GM12875 (cell line): ENCODE measurements around the gene LRRTM4.
"Not testable (repeated sequence)": the region's sequence is repeated elsewhere in the genome, so short reads cannot be mapped to it uniquely, and the experiment has no call there.

Source experiments
- H3K4me3 ChIP-seq: one replicate; pipeline ENCODE4 v1.5.1; 2011; ENCODE audit warnings: low read depth, low read length, control low read depth
- TF ChIP-seq, protein P1 (sequence below): IDR thresholded peaks from 2 replicates; pipeline ENCODE4 v1.5.1; 2011; ENCODE audit warnings: low read depth, mild to moderate bottlenecking, control low read depth, inconsistent platforms, low read length, moderate library complexity, borderline replicate concordance; ENCODE audit not compliant: insufficient read depth

Gene LRRTM4

DNA sequence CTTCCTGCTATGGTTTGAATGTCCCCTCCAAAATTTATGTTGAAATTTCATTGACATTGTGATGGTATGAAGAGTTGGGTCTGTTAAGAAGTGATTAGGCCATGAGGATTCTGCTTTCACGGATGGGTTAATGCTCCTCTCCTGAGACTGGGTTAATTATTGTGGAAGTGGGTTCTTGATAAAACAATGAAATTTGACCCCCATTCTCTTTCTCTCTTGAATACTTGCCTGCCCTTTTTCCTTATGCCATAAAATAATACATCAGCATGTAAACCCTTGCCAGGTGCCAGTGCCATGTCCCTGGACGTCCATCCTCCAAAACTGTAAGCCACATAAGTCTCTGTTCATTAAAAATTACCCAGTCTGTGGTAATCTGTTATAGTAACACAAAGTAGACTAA is 352.8 kb downstream of the LRRTM4 start:
- H3K4me3 ChIP-seq = no peak overlapping the region
- TF ChIP-seq, protein P1, sequence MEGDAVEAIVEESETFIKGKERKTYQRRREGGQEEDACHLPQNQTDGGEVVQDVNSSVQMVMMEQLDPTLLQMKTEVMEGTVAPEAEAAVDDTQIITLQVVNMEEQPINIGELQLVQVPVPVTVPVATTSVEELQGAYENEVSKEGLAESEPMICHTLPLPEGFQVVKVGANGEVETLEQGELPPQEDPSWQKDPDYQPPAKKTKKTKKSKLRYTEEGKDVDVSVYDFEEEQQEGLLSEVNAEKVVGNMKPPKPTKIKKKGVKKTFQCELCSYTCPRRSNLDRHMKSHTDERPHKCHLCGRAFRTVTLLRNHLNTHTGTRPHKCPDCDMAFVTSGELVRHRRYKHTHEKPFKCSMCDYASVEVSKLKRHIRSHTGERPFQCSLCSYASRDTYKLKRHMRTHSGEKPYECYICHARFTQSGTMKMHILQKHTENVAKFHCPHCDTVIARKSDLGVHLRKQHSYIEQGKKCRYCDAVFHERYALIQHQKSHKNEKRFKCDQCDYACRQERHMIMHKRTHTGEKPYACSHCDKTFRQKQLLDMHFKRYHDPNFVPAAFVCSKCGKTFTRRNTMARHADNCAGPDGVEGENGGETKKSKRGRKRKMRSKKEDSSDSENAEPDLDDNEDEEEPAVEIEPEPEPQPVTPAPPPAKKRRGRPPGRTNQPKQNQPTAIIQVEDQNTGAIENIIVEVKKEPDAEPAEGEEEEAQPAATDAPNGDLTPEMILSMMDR = no peak

DNA sequence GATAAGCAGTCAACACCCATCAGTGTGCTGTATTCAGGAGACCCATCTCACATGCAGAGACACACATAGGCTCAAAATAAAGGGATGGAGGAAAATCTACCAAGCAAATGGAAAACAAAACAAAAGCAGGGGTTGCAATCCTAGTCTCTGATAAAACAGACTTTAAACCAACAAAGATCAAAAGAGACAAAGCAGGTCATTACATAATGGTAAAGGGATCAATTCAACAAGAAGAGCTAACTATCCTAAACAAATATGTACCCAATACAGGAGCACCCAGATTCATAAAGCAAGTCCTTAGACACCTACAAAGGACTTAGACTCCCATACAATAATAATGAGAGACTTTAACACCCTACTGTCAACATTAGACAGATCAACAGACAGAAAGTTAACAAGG is 358.2 kb downstream of the LRRTM4 start:
- H3K4me3 ChIP-seq = not testable (repeated sequence)

GRCh38 chr2:77161009-77161408 is 361.2 kb downstream of the LRRTM4 start:
- TF ChIP-seq, protein P1 = no peak
- no peak overlapping the region for H3K4me3 ChIP-seq

GRCh38 chr2:77156599-77156998 is 365.6 kb downstream of the LRRTM4 start:
- TF ChIP-seq, protein P1 = no peak
- H3K4me3 ChIP-seq = no peak overlapping the region

- TF ChIP-seq, protein P1 = no peak
- no peak overlapping the region for H3K4me3 ChIP-seq
These were observed 366.7 kb downstream of the LRRTM4 start for GRCh38 chr2:77155511-77155910.

DNA sequence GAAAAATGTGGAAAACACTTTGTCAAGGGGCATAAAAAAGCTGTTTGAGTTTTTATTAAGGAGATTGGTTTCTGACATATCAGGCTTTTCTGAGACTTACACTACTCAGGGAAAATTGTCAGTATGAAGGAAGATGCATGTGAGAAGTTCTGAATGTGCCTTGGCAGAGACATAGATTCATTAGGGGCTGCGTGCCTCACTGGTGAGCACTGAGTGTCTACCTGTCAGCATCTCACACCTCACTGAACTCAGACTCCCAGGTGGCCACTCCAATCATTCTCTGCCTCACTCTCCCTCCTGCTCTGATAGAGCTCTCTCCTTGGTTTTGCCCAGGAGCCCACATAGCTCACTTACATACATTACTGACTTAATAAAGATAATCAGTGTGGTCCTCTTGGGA is 372.6 kb downstream of the LRRTM4 start:
- H3K4me3 ChIP-seq = no peak overlapping the region
- TF ChIP-seq, protein P1 = no peak

GRCh38 chr2:77147153-77147552 is 375.0 kb downstream of the LRRTM4 start:
- TF ChIP-seq, protein P1 = no peak

DNA sequence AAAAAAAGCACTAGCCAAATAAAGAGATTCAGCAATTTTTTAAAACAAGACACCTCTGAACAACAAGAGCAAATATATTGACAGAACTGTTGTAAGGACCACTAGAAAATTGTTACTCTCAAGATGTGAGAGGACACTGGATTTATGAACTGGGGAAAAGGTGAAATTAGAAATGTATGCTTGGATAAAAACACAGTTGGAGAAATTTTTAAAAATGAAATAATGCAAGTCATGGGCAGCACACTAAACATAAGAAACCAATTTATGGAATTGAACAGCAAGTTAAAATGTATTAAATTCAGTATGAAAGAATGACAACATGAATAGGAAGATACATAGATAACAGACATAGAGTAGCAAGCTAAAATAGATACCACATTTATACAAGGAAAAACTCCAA is 377.4 kb downstream of the LRRTM4 start:
- TF ChIP-seq, protein P1 = no peak
- H3K4me3 ChIP-seq = no peak overlapping the region

More at GRCh38 chr2:77147153-77147552, 375.0 kb downstream of the LRRTM4 start:
- no peak overlapping the region for H3K4me3 ChIP-seq
